GM21825 (cell line): ENCODE measurements around the gene DDX21.
"Not testable (repeated sequence)": the region's sequence is repeated elsewhere in the genome, so short reads cannot be mapped to it uniquely, and the experiment has no call there.

Experiments used
- ATAC-seq: cut with Tn5 transposase; IDR thresholded peaks from one replicate; pipeline ENCODE4 v1.9.1; 2021; ENCODE audit warnings: mild to moderate bottlenecking, moderate library complexity; ENCODE audit not compliant: unreplicated experiment

Gene DDX21

GRCh38 chr10:68987611-68988010 lies 31.6 kb downstream of the DDX21 start:
- no peak for ATAC-seq

- ATAC-seq, result peak; percentile 69
These were observed 32.8 kb downstream of the DDX21 start, which contains the start of gene KIFBP for GRCh38 chr10:68988530-68989316. Gene KIFBP (plus strand): TSS chr10:68988803. CDS start chr10:68988833, 30 bp downstream.

- ATAC-seq, result no peak
These were observed 33.5 kb downstream of the DDX21 start for GRCh38 chr10:68989317-68989990.

DNA sequence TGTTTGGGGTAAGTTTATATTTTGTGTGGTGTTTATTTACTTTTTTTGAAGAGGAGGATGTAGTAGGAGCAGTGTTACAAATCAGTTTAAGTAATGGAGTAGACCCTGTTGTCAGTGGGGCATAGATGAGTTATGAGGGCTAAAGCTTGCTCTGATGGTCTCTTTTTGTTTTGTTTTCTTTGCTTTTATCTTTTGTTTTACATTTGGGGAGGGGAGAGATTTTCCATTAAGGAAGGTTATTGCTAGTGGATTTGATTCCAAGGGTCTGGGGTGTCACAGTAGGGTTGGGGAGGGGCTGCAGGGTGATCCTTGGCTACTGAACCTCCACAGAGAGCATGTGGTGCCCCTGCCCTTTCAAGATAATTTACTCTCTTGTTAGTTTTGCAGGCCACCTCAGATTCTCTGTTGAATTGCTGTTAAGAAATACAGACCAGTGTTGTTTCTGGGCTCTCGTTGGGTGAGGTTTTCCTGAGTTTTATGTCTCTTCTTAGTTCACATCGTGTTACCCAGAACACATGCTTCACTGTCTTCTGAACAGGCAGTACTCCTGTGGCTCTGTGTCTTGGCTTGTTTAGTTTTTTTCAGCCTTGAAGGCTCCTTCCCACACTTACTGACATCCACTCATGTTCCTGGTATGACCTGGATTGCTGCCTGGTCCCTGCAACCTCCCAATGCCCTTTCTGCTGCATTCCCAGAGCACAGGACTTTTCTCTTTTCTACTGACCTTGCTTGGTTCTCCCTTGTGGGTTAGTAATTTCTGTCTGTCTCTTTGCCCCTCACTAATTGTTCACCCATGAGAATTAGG lies 36.9 kb downstream of the DDX21 start:
- no peak for ATAC-seq

- ATAC-seq, result peak; percentile 12
These were observed 41.2 kb downstream of the DDX21 start for GRCh38 chr10:68997211-68997610.

DNA sequence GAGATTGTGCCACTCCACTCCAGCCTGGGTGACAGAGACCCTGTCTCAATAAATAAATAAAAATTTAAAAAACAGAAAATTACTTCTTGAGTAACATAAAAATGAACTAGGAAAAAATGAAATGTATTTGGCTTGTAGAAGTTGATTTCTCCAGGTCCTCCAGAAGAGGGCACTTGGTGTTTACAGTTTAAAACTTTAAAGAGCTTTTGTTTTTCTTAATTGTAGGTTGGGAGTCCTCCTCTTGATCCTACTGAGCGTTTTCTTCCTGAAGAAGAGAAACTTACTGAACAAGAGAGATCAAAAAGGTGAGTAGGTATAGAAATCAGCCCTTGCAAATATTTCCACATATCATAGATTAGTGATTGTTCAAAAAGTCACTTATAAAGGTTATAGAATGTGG lies 48.9 kb downstream of the DDX21 start:
- no peak for ATAC-seq

DNA sequence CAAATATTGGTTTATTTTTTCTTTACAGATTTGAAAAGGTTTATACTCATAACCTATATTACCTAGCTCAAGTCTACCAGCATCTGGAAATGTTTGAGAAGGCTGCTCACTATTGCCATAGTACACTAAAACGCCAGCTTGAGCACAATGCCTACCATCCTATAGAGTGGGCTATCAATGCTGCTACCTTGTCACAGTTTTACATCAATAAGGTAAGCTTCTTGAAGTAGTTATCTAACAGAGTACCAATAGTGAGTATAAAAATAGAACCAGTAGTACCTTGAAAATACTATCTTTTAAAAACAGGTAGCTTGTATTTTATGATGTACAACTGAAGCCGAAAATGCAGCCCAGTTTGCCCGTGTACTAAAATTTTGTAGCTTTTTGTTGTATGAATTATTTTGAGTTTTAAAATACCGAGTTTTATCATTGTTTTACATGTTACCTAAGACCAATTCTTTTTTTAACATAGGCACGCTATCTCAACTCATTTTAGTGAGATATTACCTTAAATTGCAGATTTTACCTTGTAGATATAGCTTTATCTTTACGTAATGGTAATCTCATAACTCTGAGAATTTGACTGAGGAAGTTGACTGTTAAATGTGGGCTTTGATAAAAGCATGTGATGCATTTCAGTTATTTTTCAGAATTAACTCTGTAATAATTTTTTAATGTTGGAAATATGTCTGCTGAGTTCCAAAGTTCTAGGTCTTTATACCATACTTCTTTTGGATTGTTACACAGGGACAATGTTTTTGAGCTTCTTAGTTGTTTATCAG lies 49.9 kb downstream of the DDX21 start:
- no peak for ATAC-seq

GRCh38 chr10:69007260-69007659 lies 51.3 kb downstream of the DDX21 start:
- no peak for ATAC-seq

GRCh38 chr10:69009360-69009759 lies 53.4 kb downstream of the DDX21 start:
- no peak for ATAC-seq

DNA sequence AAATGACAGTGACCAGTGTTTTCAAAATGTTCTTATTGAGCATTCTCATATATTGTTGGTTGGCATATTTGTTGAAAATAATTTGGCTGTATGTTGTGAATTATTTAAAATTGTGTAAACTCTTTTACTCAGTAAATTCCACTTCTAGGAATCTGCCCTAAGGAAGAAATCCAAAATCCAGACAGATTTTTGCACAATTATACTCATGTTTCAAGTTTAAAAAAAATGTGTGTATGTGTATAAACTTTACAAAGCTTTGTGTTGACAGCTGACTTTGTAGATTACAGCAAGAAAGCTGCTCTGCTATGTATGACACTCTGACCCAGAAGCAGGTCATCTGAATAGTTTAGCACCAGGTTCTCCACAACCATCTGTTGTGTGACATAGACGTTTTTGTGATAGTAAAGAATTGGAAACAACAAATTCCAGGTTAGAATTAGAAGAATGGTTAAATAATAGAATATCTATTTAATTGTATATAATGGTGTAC lies 54.2 kb downstream of the DDX21 start:
- no peak for ATAC-seq

DNA sequence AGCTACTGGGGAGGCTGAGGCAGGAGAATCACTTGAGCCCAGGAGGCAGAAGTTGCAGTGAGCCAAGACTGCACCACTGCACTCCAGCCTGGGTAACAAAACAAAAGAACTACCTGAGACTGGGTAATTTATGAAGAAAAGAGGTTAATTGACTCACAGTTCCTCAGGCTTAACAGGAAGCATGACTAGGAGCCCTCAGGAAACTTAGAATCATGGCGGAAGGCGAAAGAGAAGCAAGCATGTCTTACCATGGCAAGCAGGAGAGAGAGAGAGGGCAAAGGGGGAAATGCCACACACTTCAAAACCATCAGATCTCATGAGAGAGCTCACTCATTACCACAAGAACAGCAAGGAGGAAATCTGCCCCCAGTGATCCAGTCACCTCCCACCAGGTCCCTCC lies 56.8 kb downstream of the DDX21 start:
- ATAC-seq, result not testable (repeated sequence)

DNA sequence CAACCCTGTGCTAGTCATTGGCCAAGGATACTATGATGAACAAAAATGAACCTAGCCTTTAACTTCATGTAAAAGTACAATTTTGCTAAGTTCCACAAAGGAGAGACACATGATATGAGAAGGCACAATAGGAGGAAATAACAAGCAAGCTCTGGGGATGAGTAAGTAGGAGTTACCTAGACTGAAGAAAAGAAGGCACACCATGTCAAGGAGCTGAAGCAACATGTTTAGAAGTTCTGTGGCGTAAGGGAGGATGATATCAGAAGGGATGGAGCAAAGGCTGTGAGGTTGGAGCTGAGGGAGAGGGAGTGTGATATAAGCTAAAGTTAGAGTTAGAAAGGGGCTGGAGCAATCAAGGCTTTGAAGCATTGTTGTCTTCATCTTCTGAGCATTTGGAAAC lies 58.2 kb downstream of the DDX21 start:
- ATAC-seq, result no peak

DNA sequence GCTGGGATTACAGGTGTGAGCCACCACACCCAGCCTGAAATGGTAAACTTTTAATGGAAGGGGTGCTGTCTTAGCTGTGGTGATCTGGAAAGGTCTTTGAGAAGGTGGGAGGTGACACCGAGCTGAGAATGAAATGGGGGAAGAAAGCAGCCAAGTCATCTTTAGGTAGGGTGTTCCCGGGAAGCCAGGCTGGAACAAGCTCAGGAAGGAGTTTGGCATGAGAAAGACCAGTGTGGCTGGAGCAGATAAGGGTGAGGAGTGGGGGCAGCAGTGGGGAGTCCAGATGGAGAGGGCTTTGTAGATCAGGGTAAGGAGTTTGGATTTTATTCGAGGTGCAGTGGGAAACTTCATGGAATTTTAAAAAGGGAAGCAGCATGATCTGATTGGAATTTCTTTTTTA lies 62.6 kb downstream of the DDX21 start:
- no peak for ATAC-seq

GRCh38 chr10:69022611-69023010 lies 66.6 kb downstream of the DDX21 start:
- no peak for ATAC-seq

DNA sequence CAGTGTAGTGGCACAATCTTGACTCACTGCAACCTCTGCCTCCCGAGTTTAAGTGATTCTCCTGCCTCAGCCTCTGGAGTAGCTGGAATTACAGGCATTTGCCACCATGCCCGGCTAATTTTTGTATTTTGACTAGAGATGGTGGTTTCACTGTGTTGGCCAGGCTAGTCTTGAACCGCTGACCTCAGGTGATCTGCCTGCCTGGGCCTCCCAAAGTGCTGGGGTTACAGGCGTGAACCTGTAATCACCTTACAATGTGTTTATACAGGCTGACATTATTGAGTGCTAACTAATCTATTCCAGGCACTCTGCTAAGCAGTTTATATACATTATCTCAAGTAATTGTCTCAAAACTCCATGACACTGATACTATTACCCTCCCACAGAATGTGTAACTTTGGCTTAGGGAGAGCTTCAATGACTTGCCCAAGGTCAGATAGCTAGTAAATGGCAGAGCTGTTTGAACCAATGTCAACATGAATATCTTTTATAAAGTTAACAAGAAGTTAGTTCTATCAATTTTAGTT lies 69.5 kb downstream of the DDX21 start:
- no peak for ATAC-seq

DNA sequence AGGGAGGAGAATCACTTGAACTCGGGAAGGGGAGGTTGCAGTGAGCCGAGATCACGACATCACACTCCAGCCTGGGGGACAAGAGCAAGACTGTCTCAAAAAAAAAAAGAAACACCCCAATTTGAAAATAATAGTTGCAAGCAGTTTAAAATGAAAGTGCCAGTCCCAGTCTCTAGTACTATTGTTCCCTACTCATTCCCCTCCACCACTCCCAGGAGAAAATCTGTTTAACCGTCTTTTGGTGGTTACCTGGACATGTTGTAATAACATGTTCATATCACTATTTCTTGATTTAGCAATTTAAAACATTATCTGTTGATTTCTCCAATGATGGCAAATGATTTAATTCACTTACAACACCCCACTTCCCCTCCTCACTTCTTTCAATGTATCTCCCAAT lies 77.3 kb downstream of the DDX21 start:
- no peak for ATAC-seq
